Measurements from ENCODE around the gene CDK9. TPM values are rescaled to one million over a fixed set of nuclear protein-coding genes. Genes with fewer than 3 reads are reported as not detected.
"Not testable (repeated sequence)": the region's sequence is repeated elsewhere in the genome, so short reads cannot be mapped to it uniquely, and the experiment has no call there.

CDK9 gene
- polyA plus RNA-seq, 1 experiment = 45.9 TPM

- no peaks in the 10 kb centered on the region; the same call in 1 of the 2 replicates for H3K9me3 ChIP-seq (ENCODE audit: control insufficient read depth, insufficient read depth, low read length)
- peaks cover 31% of the 10 kb centered on the region for H3K27me3 ChIP-seq (ENCODE audit: control insufficient read depth, insufficient read depth, low read length)
- no peak for DNase-seq (ENCODE audit: low read depth, low spot score)
- no peak overlapping the region for H3K27ac ChIP-seq (ENCODE audit: low read depth, low read length)
- CTCF ChIA-PET = interaction anchor here (0.6 kb wide), 1 partner anchor 163 kb away, joined by 6 read pairs; no protein-coding TSS in a partner anchor
- POLR2A ChIA-PET = no interaction called here
- TF ChIP-seq CTCF (IDR thresholded peaks at IDR 0.05; ENCODE audit: low read depth, low read length) = no peak
- no peak overlapping the region for H3K4me3 ChIP-seq (ENCODE audit: low read depth, low read length)
These were observed 30.5 kb upstream of the CDK9 start for GRCh38 chr9:127755061-127756060.

GRCh38 chr9:127756233-127756632, 29.6 kb upstream of the CDK9 start:
- Histone ChIP-seq H3K4me3 (ENCODE audit: low read depth, low read length) (no peak overlapping the region), H3K9me3 (ENCODE audit: control insufficient read depth, insufficient read depth, low read length) (no peaks in the 10 kb centered on the region), H3K27ac (ENCODE audit: low read depth, low read length) (no peak overlapping the region), H3K27me3 (ENCODE audit: control insufficient read depth, insufficient read depth, low read length) (peaks cover 34% of the 10 kb centered on the region)
- DNase-seq (ENCODE audit: low read depth, low spot score) = no peak
- ChIA-PET CTCF (no interaction called here), POLR2A (interaction anchor here (0.7 kb wide), 1 partner anchor 25 kb away, joined by 4 read pairs; no protein-coding TSS in a partner anchor)
- TF ChIP-seq CTCF (IDR thresholded peaks at IDR 0.05; ENCODE audit: low read depth, low read length) = no peak

GRCh38 chr9:127756776-127757175, 29.1 kb upstream of the CDK9 start:
- H3K9me3 ChIP-seq (ENCODE audit: control insufficient read depth, insufficient read depth, low read length); H3K4me3 ChIP-seq (ENCODE audit: low read depth, low read length); DNase-seq (ENCODE audit: low read depth, low spot score); H3K27ac ChIP-seq (ENCODE audit: low read depth, low read length); CTCF ChIA-PET: not testable (repeated sequence)
- POLR2A ChIA-PET = interaction anchor here (0.7 kb wide), 1 partner anchor 26 kb away, joined by 4 read pairs; no protein-coding TSS in a partner anchor
- H3K27me3 ChIP-seq (ENCODE audit: control insufficient read depth, insufficient read depth, low read length) = peaks cover 36% of the 10 kb centered on the region

DNA sequence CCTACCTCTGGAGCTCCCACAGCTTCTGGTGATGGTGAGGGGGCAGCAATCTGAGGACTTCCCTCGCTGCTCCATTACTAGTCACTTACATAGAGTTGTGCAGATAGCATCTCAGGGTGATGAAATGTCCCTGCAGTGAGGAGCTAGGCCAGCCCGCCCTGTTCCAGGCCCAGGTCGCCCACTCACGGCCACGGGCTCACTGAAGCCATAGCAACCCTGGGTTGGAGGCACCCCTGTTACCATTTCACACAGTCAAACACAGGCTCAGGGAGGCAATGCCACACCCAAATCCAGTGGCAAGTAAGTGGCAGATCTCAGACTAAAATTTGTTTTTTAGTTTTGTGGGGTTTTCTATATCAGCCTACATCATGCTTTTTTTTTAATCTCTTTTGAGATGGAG, 27.0 kb upstream of the CDK9 start:
- no peaks in the 10 kb centered on the region for H3K9me3 ChIP-seq (ENCODE audit: control insufficient read depth, insufficient read depth, low read length)
- H3K27me3 ChIP-seq (ENCODE audit: control insufficient read depth, insufficient read depth, low read length) = peaks cover 38% of the 10 kb centered on the region
- POLR2A ChIA-PET = no interaction called here
- H3K27ac ChIP-seq (ENCODE audit: low read depth, low read length) = no peak overlapping the region
- CTCF ChIA-PET = no interaction called here
- H3K4me3 ChIP-seq (ENCODE audit: low read depth, low read length) = no peak overlapping the region
- TF ChIP-seq CTCF (IDR thresholded peaks at IDR 0.05; ENCODE audit: low read depth, low read length) = no peak
- no peak for DNase-seq (ENCODE audit: low read depth, low spot score)

DNA sequence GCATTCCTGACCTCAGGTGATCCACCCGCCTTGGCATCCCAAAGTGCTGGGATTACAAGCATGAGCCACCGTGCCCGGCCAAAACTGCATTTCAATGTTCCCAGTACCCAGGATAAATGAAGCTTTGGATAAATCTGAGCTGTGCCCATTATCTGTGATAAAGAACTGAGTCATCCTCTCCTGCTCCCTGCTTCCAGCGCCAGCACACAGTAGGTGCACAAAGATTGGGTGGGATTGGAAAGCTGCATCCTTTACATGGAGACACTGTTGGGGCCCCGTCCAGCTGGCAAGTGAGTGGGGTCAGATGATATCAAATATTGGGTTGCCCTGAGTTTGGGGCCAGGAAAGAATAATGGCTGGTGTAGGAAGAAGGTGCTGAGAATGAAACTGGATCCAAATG, 24.8 kb upstream of the CDK9 start:
- POLR2A ChIA-PET = interaction anchor here (0.7 kb wide), 1 partner anchor 113 kb away, joined by 3 read pairs; no protein-coding TSS in a partner anchor
- Histone ChIP-seq H3K27ac (ENCODE audit: low read depth, low read length) (no peak overlapping the region), H3K9me3 (ENCODE audit: control insufficient read depth, insufficient read depth, low read length) (no peaks in the 10 kb centered on the region), H3K4me3 (ENCODE audit: low read depth, low read length) (no peak overlapping the region), H3K27me3 (ENCODE audit: control insufficient read depth, insufficient read depth, low read length) (peaks cover 27% of the 10 kb centered on the region)
- TF ChIP-seq CTCF (IDR thresholded peaks at IDR 0.05; ENCODE audit: low read depth, low read length) = no peak
- CTCF ChIA-PET = no interaction called here
- DNase-seq (ENCODE audit: low read depth, low spot score) = no peak

Measured in AG04450 (cell line).